Endothelial cell of umbilical vein (primary cell): ENCODE data around the gene KCNJ12.

Experiments used
- POLR2A ChIP-seq: IDR thresholded peaks from 2 replicates; pipeline ENCODE4 v1.6.1; 2012; ENCODE audit warnings: low read depth, mild to moderate bottlenecking, control low read depth, low read length
- TF ChIP-seq, protein P1 (sequence below), 2 donors: IDR thresholded peaks; 1 replicate in 1 of 2; 2 replicates in 1 of 2; pipeline ENCODE4 v1.5.1; 2011; ENCODE audit warnings: low read length in 2 of 2, mild to moderate bottlenecking in 2 of 2, moderate library complexity in 2 of 2, control low read depth in 1 of 2, inconsistent platforms in 1 of 2, low read depth in 1 of 2; ENCODE audit not compliant: insufficient read depth in 1 of 2; ENCODE audit errors: extremely low read depth in 1 of 2

DNA sequence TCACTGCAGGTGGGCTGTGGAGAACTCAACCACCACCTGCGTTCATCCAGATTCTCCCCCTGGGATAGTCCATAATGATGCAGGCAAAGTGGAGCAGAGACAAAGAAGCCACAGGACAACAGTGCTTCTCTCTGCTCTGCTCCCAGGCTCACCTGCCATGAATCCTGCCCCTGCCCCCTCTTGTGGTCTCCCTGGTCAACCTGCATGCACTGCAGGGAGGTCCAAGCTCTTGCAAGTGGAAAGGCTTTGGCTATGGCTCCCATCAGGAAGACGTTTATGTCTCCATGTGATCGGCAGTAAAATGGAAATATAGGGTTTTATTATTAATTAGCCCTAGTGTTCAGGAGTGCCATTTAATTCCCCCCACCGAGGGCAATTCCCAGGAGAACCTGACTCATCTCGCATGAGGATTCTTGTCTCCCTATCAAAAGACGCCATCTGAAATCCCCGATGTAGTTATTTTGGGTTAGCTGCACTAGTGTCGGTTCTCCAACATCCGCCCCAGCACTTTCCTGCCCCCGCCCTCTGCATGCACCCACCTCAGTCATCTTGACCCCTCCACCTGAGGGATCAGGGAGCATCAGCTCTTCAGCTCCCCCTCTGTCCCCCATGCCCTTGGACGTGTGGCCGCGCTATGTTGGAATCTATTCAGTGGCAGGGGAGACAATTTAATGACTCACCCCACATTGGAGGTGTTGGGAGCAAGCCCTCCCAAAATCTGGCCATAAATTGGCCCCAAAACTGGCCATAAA is 91.8 kb downstream of the KCNJ12 start:
- TF ChIP-seq, protein P1, sequence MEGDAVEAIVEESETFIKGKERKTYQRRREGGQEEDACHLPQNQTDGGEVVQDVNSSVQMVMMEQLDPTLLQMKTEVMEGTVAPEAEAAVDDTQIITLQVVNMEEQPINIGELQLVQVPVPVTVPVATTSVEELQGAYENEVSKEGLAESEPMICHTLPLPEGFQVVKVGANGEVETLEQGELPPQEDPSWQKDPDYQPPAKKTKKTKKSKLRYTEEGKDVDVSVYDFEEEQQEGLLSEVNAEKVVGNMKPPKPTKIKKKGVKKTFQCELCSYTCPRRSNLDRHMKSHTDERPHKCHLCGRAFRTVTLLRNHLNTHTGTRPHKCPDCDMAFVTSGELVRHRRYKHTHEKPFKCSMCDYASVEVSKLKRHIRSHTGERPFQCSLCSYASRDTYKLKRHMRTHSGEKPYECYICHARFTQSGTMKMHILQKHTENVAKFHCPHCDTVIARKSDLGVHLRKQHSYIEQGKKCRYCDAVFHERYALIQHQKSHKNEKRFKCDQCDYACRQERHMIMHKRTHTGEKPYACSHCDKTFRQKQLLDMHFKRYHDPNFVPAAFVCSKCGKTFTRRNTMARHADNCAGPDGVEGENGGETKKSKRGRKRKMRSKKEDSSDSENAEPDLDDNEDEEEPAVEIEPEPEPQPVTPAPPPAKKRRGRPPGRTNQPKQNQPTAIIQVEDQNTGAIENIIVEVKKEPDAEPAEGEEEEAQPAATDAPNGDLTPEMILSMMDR (IDR thresholded peaks at IDR 0.05; ENCODE audit: extremely low read depth in 1 of 2, insufficient read depth in 1 of 2, low read depth in 1 of 2, low read length in 2 of 2): no peak
- no peak for TF ChIP-seq POLR2A
